Measurements from ENCODE around the gene OSGIN1. TPM values are rescaled to one million over a fixed set of nuclear protein-coding genes. Genes with fewer than 3 reads are reported as not detected.

OSGIN1 gene
- polyA plus RNA-seq, 3 donors: 1.8 to 4.0 (median 2.0) TPM

GRCh38 chr16:83977056-83977815, 24.2 kb downstream of the OSGIN1 start:
- Mint-ChIP-seq H3K9me3 (peaks cover 12 to 32% (median 23%) of the 10 kb centered on the region in 7 donors), H3K4me3 (no peak overlapping the region), H3K27ac (no peak overlapping the region), H3K27me3 (ENCODE audit: low read depth in 3 of 3) (peaks cover 18 to 23% (median 19%) of the 10 kb centered on the region in 3 donors), H3K4me1 (no peaks in the 10 kb centered on the region), H3K36me3 (no peaks in the 10 kb centered on the region)
- no peaks in the 10 kb centered on the region for H3K36me3 ChIP-seq (replicated peaks in 1 of 2; ENCODE audit: control insufficient read depth in 1 of 2, insufficient read depth in 2 of 2, low read length in 2 of 2)
- H3K27ac ChIP-seq (ENCODE audit: low read depth in 1 of 2, low read length in 2 of 2): no peak overlapping the region
- peaks cover 19 to 29% of the 10 kb centered on the region in 2 donors for H3K9me3 ChIP-seq (replicated peaks in 1 of 2; ENCODE audit: control insufficient read depth in 1 of 2, insufficient read depth in 1 of 2, low read length in 2 of 2)
- H3K4me1 ChIP-seq (ENCODE audit: control insufficient read depth in 1 of 2, insufficient read depth in 2 of 2, low read length in 2 of 2): no peaks in the 10 kb centered on the region
- no peak overlapping the region for H2AFZ ChIP-seq (ENCODE audit: insufficient read depth, low read depth, low read length, poor library complexity, severe bottlenecking)
- DNase-seq: no peak
- H3K4me2 ChIP-seq (replicated peaks; ENCODE audit: extremely low read depth, low read length, poor library complexity, severe bottlenecking): no peak overlapping the region
- no peaks in the 10 kb centered on the region for H4K20me1 ChIP-seq (ENCODE audit: insufficient read depth, low read length)
- WGBS (ENCODE audit: insufficient coverage): 100% methylated on average over 3 of the region's 6 CpGs
- intact Hi-C loops (cut with micrococcal nuclease): no loop called here
- no peak for TF ChIP-seq CTCF (IDR thresholded peaks at IDR 0.05)
- H3K27me3 ChIP-seq (ENCODE audit: control insufficient read depth in 2 of 2, insufficient read depth in 2 of 2, low read length in 2 of 2): peaks cover 0 to 2% of the 10 kb centered on the region in 2 donors
- no peaks in the 10 kb centered on the region for H3K79me2 ChIP-seq (ENCODE audit: insufficient read depth, low read length)
- H3K9ac ChIP-seq (ENCODE audit: insufficient read depth, low read length, poor library complexity, severe bottlenecking): no peak overlapping the region
- no peak overlapping the region for H3K4me3 ChIP-seq (replicated peaks in 1 of 3; ENCODE audit: low read depth in 2 of 3, low read length in 3 of 3)

GRCh38 chr16:83978401-83978904, 25.4 kb downstream of the OSGIN1 start:
- no peak overlapping the region for H3K4me3 ChIP-seq (replicated peaks in 1 of 3; ENCODE audit: low read depth in 2 of 3, low read length in 3 of 3)
- no peak overlapping the region for H3K9ac ChIP-seq (ENCODE audit: insufficient read depth, low read length, poor library complexity, severe bottlenecking)
- peaks cover 16 to 21% (median 16%) of the 10 kb centered on the region in 3 donors for H3K27me3 Mint-ChIP-seq (ENCODE audit: low read depth in 3 of 3)
- no peaks in the 10 kb centered on the region for H3K4me1 Mint-ChIP-seq
- H3K4me2 ChIP-seq (replicated peaks; ENCODE audit: extremely low read depth, low read length, poor library complexity, severe bottlenecking): no peak overlapping the region
- peaks cover 12 to 32% (median 23%) of the 10 kb centered on the region in 7 donors for H3K9me3 Mint-ChIP-seq
- H3K79me2 ChIP-seq (ENCODE audit: insufficient read depth, low read length): no peaks in the 10 kb centered on the region
- no peaks in the 10 kb centered on the region for H3K36me3 Mint-ChIP-seq
- H3K4me3 Mint-ChIP-seq: no peak overlapping the region
- H2AFZ ChIP-seq (ENCODE audit: insufficient read depth, low read depth, low read length, poor library complexity, severe bottlenecking): no peak overlapping the region
- 100% methylated on average over 2 of the region's 5 CpGs for WGBS (ENCODE audit: insufficient coverage)
- H3K27ac Mint-ChIP-seq: no peak overlapping the region
- H3K36me3 ChIP-seq (replicated peaks in 1 of 2; ENCODE audit: control insufficient read depth in 1 of 2, insufficient read depth in 2 of 2, low read length in 2 of 2): no peaks in the 10 kb centered on the region
- DNase-seq: no peak
- no peak overlapping the region for H3K27ac ChIP-seq (ENCODE audit: low read depth in 1 of 2, low read length in 2 of 2)
- H4K20me1 ChIP-seq (ENCODE audit: insufficient read depth, low read length): no peaks in the 10 kb centered on the region
- peaks cover 0 to 2% of the 10 kb centered on the region in 2 donors for H3K27me3 ChIP-seq (ENCODE audit: control insufficient read depth in 2 of 2, insufficient read depth in 2 of 2, low read length in 2 of 2)
- no peaks in the 10 kb centered on the region for H3K4me1 ChIP-seq (ENCODE audit: control insufficient read depth in 1 of 2, insufficient read depth in 2 of 2, low read length in 2 of 2)
- TF ChIP-seq CTCF (IDR thresholded peaks at IDR 0.05): no peak
- intact Hi-C loops (cut with micrococcal nuclease): no loop called here
- H3K9me3 ChIP-seq (replicated peaks in 1 of 2; ENCODE audit: control insufficient read depth in 1 of 2, insufficient read depth in 1 of 2, low read length in 2 of 2): peaks cover 19 to 29% of the 10 kb centered on the region in 2 donors

Measured in CD14-positive monocyte (primary cell).